Measurements from ENCODE around the gene CD44. TPM values are rescaled to one million over a fixed set of nuclear protein-coding genes. Genes with fewer than 3 reads are reported as not detected.

CD44 gene
- total RNA-seq, 1 experiment from 2014 or later = 6.1 TPM

GRCh38 chr11:35245056-35245455 is 106.1 kb downstream of the CD44 start:
- Mint-ChIP-seq H3K36me3 (ENCODE audit: insufficient read depth in 1 of 3, low read depth in 3 of 3) (no peaks in the 10 kb centered on the region), H3K9me3 (no peaks in the 10 kb centered on the region), H3K27me3 (ENCODE audit: low read depth) (no peaks in the 10 kb centered on the region; the same call in 1 of the 2 replicates), H3K27ac (no peak overlapping the region), H3K4me1 (no peaks in the 10 kb centered on the region), H3K4me3 (no peak overlapping the region)
- Histone ChIP-seq H3K23me2 (ENCODE audit: insufficient read length, low read depth, low read length, poor library complexity, severe bottlenecking) (no peaks in the 10 kb centered on the region), H3K4me1 (ENCODE audit: insufficient read depth, low read length) (no peaks in the 10 kb centered on the region), H3K27me3 (ENCODE audit: insufficient read depth, low read length) (no peaks in the 10 kb centered on the region), H2BK5ac (ENCODE audit: insufficient read length, low read length) (no peak overlapping the region), H2BK120ac (ENCODE audit: low read depth, low read length, poor library complexity, severe bottlenecking) (no peak overlapping the region), H4K5ac (ENCODE audit: insufficient read length, low read depth, low read length) (no peak overlapping the region), H3K79me1 (ENCODE audit: insufficient read depth, low read depth, low read length, poor library complexity, severe bottlenecking) (no peaks in the 10 kb centered on the region), H3K9ac (ENCODE audit: extremely low read depth, insufficient read length, low read length) (no peak overlapping the region), H4K20me1 (ENCODE audit: control insufficient read depth, insufficient read depth, insufficient read length) (no peaks in the 10 kb centered on the region), H4K8ac (replicated peaks; ENCODE audit: insufficient read length, low read depth, low read length) (no peak overlapping the region), H3K4me2 (ENCODE audit: insufficient read depth, insufficient read length, low read length) (no peak overlapping the region), H2BK12ac (ENCODE audit: insufficient read length, low read depth, low read length) (no peak overlapping the region), H3K14ac (ENCODE audit: insufficient read depth, low read length) (no peak overlapping the region), H2AK5ac (ENCODE audit: insufficient read length, low read length) (no peak overlapping the region), H4K91ac (ENCODE audit: insufficient read length, low read depth, low read length) (no peak overlapping the region), H2BK20ac (ENCODE audit: low read depth, low read length, poor library complexity, severe bottlenecking) (no peak overlapping the region), H3K9me3 (ENCODE audit: control insufficient read depth, low read depth, low read length) (no peaks in the 10 kb centered on the region), H3T11ph (ENCODE audit: low read length) (no peak overlapping the region), H3K23ac (ENCODE audit: insufficient read length, low read depth, low read length) (no peak overlapping the region), H2BK15ac (ENCODE audit: low read depth, low read length) (no peak overlapping the region), H2AFZ (ENCODE audit: low read length) (no peak overlapping the region), H3K18ac (ENCODE audit: insufficient read length, low read depth, low read length) (no peak overlapping the region), H3K56ac (ENCODE audit: insufficient read length, low read depth, low read length) (no peak overlapping the region), H3K79me2 (ENCODE audit: insufficient read depth, low read length) (no peaks in the 10 kb centered on the region), H3K27ac (ENCODE audit: insufficient read length, low read depth, low read length) (no peak overlapping the region), H3K4ac (ENCODE audit: low read depth, low read length) (no peak overlapping the region)
- no peak for DNase-seq
- no peak for TF ChIP-seq CTCF (conservative IDR thresholded peaks at IDR 0.05)
- no CpG with 5 or more reads among the region's 4 CpGs for WGBS (ENCODE audit: extremely low coverage, insufficient read length, low lambda C conversion rate)
